CD4-positive, alpha-beta T cell (primary cell): ENCODE data around the gene ZNF256. TPM values are rescaled to one million over a fixed set of nuclear protein-coding genes. Genes with fewer than 3 reads are reported as not detected.
"Not testable (repeated sequence)": the region's sequence is repeated elsewhere in the genome, so short reads cannot be mapped to it uniquely, and the experiment has no call there.

Experiments
- ATAC-seq: fragments of 200-7000 bp; cut with Tn5 transposase; one replicate; pipeline ENCODE4 v1.10.0; 2022; ENCODE audit warnings: mild to moderate bottlenecking; ENCODE audit not compliant: poor library complexity
- CTCF ChIA-PET: fragments of 350-600 bp; sonication (Branson Sonifier 250); formaldehyde crosslinking; loops from one replicate; lab custom pipeline; 2021; ENCODE audit warnings: antibody characterized with exemption, inconsistent platforms; lab: Charles Lee
- POLR2A ChIA-PET: fragments of 350-600 bp; sonication (Branson Sonifier 250); formaldehyde crosslinking; loops from one replicate; lab custom pipeline; 2021; ENCODE audit warnings: antibody characterized with exemption, inconsistent platforms; lab: Charles Lee
- DNase-seq, 14 experiments: peaks; one replicate each; pipeline ENCODE4 v3.0.0-alpha.2; 2013 to 2020; ENCODE audit warnings: mixed read lengths in 2 of 14
- H3K27ac ChIP-seq, 2 donors: one replicate each; pipeline versions ENCODE4 v1.5.1 to v1.7.0; 2013; ENCODE audit warnings: low read length in 2 of 2, low read depth in 1 of 2, mild to moderate bottlenecking in 1 of 2
- H3K27me3 ChIP-seq, 2 experiments: 1 replicate in 1 of 2; 2 replicates in 1 of 2; pipeline versions ENCODE4 v1.6.1 to v1.7.0; 2013; ENCODE audit warnings: low read length in 2 of 2, control low read depth in 1 of 2, mild to moderate bottlenecking in 1 of 2, moderate library complexity in 1 of 2; ENCODE audit not compliant: insufficient read depth in 2 of 2, control insufficient read depth in 1 of 2
- H3K36me3 ChIP-seq: one replicate; pipeline ENCODE4 v1.6.1; 2013; ENCODE audit warnings: low read length, control low read depth; ENCODE audit not compliant: insufficient read depth
- H3K4me1 ChIP-seq: one replicate; pipeline ENCODE4 v1.6.1; 2013; ENCODE audit warnings: low read length, control low read depth; ENCODE audit not compliant: insufficient read depth
- H3K4me3 ChIP-seq: one replicate; pipeline ENCODE4 v1.5.1; 2013; ENCODE audit warnings: mild to moderate bottlenecking, low read length, moderate library complexity
- H3K9me3 ChIP-seq, 2 experiments: 1 replicate in 1 of 2; 2 replicates in 1 of 2; pipeline versions ENCODE4 v1.6.1 to v1.7.0; 2013; ENCODE audit warnings: low read length in 2 of 2, mild to moderate bottlenecking in 2 of 2, control low read depth in 1 of 2, moderate library complexity in 1 of 2; ENCODE audit not compliant: control insufficient read depth in 1 of 2, insufficient read depth in 1 of 2
- H3K27ac Mint-ChIP-seq: one replicate; pipeline ENCODE4 v1.8.0; 2020; ENCODE audit warnings: mixed read lengths
- H3K27me3 Mint-ChIP-seq: one replicate; pipeline ENCODE4 v1.8.0; 2021; ENCODE audit warnings: mixed read lengths
- H3K36me3 Mint-ChIP-seq: one replicate; pipeline ENCODE4 v1.8.0; 2021; ENCODE audit warnings: low read depth, mixed read lengths
- H3K4me1 Mint-ChIP-seq: one replicate; pipeline ENCODE4 v1.8.0; 2021; ENCODE audit warnings: low read depth, mixed read lengths
- H3K4me3 Mint-ChIP-seq: one replicate; pipeline ENCODE4 v1.8.0; 2020; ENCODE audit warnings: mild to moderate bottlenecking, mixed read lengths
- H3K9me3 Mint-ChIP-seq: one replicate; pipeline ENCODE4 v1.8.0; 2020; ENCODE audit warnings: mixed read lengths
- intact Hi-C, 2 experiments: fragments of 100-400 bp; cut with DNase I in 1 of 2; cut with micrococcal nuclease in 1 of 2; formaldehyde crosslinking; loops; one replicate each; pipeline versions ENCODE4 v1.15.1 to v1.9.0; 2023 to 2025; cut with DNase I, micrococcal nuclease
- total RNA-seq, 174 experiments: library from RNA in 2 of 174; stranded (reverse) in 2 of 174; gene quantifications; one replicate each; pipeline ENCODE4 v1.2.3 and lab custom pipeline; 2021 to 2026
- TF ChIP-seq, protein P1 (sequence below): fragments of 200-600 bp; IDR thresholded peaks from one replicate; pipeline ENCODE4 v1.8.0; 2022; ENCODE audit warnings: antibody characterized with exemption, mild to moderate bottlenecking

ZNF256 gene
- total RNA-seq, 2 experiments from 2014 or later = 15.2 TPM

- Mint-ChIP-seq H3K36me3 (peaks cover 93% of the 10 kb centered on the region), H3K4me3 (peak overlapping the region; percentile 94), H3K27me3 (no peaks in the 10 kb centered on the region), H3K9me3 (peaks cover 21% of the 10 kb centered on the region), H3K4me1 (peaks cover 11% of the 10 kb centered on the region), H3K27ac (no peak overlapping the region)
- TF ChIP-seq, protein P1, sequence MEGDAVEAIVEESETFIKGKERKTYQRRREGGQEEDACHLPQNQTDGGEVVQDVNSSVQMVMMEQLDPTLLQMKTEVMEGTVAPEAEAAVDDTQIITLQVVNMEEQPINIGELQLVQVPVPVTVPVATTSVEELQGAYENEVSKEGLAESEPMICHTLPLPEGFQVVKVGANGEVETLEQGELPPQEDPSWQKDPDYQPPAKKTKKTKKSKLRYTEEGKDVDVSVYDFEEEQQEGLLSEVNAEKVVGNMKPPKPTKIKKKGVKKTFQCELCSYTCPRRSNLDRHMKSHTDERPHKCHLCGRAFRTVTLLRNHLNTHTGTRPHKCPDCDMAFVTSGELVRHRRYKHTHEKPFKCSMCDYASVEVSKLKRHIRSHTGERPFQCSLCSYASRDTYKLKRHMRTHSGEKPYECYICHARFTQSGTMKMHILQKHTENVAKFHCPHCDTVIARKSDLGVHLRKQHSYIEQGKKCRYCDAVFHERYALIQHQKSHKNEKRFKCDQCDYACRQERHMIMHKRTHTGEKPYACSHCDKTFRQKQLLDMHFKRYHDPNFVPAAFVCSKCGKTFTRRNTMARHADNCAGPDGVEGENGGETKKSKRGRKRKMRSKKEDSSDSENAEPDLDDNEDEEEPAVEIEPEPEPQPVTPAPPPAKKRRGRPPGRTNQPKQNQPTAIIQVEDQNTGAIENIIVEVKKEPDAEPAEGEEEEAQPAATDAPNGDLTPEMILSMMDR = no peak
- ATAC-seq (no peak), DNase-seq (no peak)
- intact Hi-C loops = no loop called here
- Histone ChIP-seq H3K27ac (no peak overlapping the region), H3K36me3 (peaks cover under 1% of the 10 kb centered on the region), H3K9me3 (peaks cover 79 to 84% of the 10 kb centered on the region in 2 experiments), H3K4me3 (no peak overlapping the region), H3K4me1 (peaks cover 12% of the 10 kb centered on the region), H3K27me3 (peaks cover 0 to 2% of the 10 kb centered on the region in 2 experiments)
- POLR2A ChIA-PET = interaction anchor here (1.2 to 2.4 kb wide), 2 partner anchors 19 to 67 kb away, joined by 7 to 14 read pairs; partner anchors contain the start of genes ZNF417 and ZNF606
- CTCF ChIA-PET = no interaction called here
Measured at GRCh38 chr19:57935731-57936130, 11.8 kb downstream of the ZNF256 start.

DNA sequence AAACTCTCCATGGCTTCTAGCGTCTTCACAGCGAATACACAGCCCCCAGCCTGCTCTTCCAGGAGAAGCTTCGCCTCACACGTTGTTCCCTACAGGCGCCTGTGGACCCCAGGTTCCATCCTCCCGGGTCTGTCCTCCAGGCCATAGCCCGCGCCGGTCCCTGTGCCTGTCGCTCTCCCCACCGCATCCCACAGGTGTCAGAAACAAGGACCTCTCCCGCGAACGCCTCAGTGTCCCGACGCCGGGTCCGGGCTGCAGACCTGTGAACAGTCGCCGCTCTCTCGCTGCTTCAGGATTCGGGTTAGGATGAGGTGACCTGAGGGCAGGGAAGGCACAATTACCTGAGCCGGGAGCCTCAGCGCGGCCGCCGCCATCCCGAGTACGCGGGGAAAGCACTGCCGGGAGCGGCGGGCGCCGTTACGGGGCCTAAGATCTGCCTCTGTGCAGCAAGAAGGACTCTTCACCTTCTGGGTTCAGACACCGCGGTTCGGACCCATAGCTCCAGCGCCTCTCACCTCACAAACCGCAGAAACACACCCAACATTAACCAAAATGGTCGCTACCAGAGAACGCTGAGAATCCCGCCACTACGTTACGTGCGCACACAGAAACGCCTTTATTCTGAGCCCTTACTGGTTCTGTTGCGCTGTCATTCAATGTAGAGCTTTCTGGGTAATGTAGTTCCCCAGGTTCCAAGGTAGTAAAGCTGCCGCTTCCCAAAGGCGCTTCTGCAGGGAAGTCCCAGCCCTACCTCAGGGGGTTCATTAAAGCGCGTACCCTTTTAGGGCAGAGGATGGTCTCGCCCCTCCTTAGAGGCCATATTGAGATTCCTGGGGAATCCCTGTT lies 12.5 kb downstream of the ZNF256 start, which contains the start of gene ZNF418:
TSS of gene ZNF418 (minus strand) at position 583 of the 846 bp plus-strand sequence. CDS start 1,580 bp downstream, outside the sequence.
- peak within 1 kb of the TSS; percentile 94 for H3K4me3 Mint-ChIP-seq
- peak in 11 of 14 experiments; percentile 5 to 76 (median 28) for DNase-seq
- intact Hi-C loops = no loop called here
- CTCF ChIA-PET = no interaction called here
- POLR2A ChIA-PET = interaction anchor here (1.2 to 2.4 kb wide), 2 partner anchors 18 to 68 kb away, joined by 7 to 14 read pairs; partner anchors contain the start of genes ZNF417 and ZNF606
- H3K4me1 Mint-ChIP-seq = peaks cover 11% of the 10 kb centered on the region
- TF ChIP-seq, protein P1 = no peak
- H3K9me3 Mint-ChIP-seq = peaks cover 21% of the 10 kb centered on the region
- no peaks in the 10 kb centered on the region for H3K27me3 Mint-ChIP-seq
- H3K4me3 ChIP-seq = peak within 1 kb of the TSS; percentile 58
- H3K9me3 ChIP-seq = peaks cover 80 to 84% of the 10 kb centered on the region in 2 experiments
- H3K27me3 ChIP-seq = peaks cover 0 to 2% of the 10 kb centered on the region in 2 experiments
- H3K27ac ChIP-seq = peak within 1 kb of the TSS in 1 of 2 donors; percentile 50
- peaks cover 12% of the 10 kb centered on the region for H3K4me1 ChIP-seq
- peak; percentile 99 for ATAC-seq
- peaks cover 93% of the 10 kb centered on the region for H3K36me3 Mint-ChIP-seq
- no peaks in the 10 kb centered on the region for H3K36me3 ChIP-seq
- H3K27ac Mint-ChIP-seq = peak within 1 kb of the TSS; percentile 90

DNA sequence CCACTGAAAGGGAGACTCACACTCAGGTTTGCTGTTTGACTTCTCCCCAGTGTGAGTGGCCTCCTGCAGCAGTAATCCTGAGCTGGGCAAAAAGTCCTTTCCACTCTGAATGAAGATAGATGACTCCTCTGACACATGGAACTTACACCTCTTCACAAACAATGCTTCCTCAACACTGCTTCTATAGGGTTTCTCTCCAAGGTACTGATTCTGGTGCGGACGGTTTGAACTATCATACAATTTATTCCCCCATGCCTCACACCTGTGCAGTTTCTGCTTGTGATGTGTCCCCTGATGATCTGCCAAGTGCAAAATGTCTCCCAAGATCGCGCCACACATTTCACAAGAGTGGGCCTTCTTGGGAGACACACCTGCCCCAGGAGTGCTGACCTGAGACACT lies 19.9 kb downstream of the ZNF256 start:
- intact Hi-C loops = no loop called here
- ChIA-PET CTCF (no interaction called here), POLR2A (no interaction called here)
- H3K4me3 ChIP-seq = no peak overlapping the region
- no peak for ATAC-seq
- no peaks in the 10 kb centered on the region for H3K4me1 ChIP-seq
- no peaks in the 10 kb centered on the region for H3K27me3 ChIP-seq
- peaks cover 52 to 75% of the 10 kb centered on the region in 2 experiments for H3K9me3 ChIP-seq
- H3K27ac ChIP-seq = no peak overlapping the region
- H3K4me1 Mint-ChIP-seq = no peaks in the 10 kb centered on the region
- no peak overlapping the region for H3K4me3 Mint-ChIP-seq
- no peak overlapping the region for H3K27ac Mint-ChIP-seq
- TF ChIP-seq, protein P1 = no peak
- H3K9me3 Mint-ChIP-seq = peaks cover 8% of the 10 kb centered on the region
- H3K36me3 Mint-ChIP-seq = peaks cover 83% of the 10 kb centered on the region
- H3K27me3 Mint-ChIP-seq = no peaks in the 10 kb centered on the region
- no peaks in the 10 kb centered on the region for H3K36me3 ChIP-seq
- no peak for DNase-seq

DNA sequence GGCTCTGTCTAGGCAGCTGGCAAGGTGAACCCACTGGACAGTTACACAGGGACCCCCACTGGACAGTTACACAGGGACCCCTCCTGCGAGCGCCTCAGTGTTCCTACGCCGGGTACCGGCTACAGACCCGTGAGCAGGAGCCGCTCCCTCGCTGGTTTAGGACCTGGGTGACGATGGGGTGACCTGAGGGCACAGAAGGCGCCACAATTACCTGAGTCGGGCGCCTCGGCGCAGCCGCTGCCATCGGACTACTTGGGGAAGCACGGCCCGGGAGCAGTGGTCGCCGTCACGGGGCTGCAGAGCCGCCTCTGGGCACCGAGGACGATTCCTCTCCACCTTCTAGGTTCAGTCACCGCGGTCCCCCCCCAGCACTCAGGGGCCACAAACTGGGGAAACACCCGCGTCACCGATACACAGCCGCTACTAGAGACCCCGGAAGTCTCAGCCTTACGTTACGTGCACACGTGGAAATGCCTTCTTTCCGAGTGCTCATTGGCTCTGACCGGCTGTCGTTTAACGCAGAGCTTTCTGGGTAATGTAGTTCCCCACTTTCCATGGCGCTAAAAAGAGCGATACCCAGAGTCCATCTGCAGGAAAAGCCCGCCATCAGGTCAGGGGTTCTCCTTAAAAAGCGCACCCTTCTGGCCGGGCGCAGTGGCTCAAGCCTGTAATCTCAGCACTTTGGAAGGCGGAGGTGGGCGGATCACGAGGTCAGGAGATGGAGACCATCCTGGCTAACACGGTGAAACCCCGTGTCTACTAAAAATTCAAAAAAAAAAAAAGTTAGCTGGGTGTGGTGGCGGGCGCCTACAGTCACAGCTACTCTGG lies 31.1 kb downstream of the ZNF256 start, which contains the start of gene ZNF417:
TSS of gene ZNF417 (minus strand) at position 425 of the 828 bp plus-strand sequence. CDS start at position 244, 181 bp downstream.
- not testable (repeated sequence) for H3K27me3 ChIP-seq, H3K27me3 Mint-ChIP-seq
- H3K27ac Mint-ChIP-seq = peak within 1 kb of the TSS; percentile 92
- DNase-seq = peak; percentile 72 to 97 (median 80)
- intact Hi-C loops = loop anchor here (1.0 to 5.0 kb wide), 3 partner anchors 86 to 304 kb away; partner anchors contain the start of genes ZNF134 (in 1 of the 2), ZNF211 (in 1 of the 2) and ZNF606 (in 1 of the 2)
- H3K36me3 Mint-ChIP-seq = peaks cover 75% of the 10 kb centered on the region
- Histone ChIP-seq H3K36me3 (peaks cover 17% of the 10 kb centered on the region), H3K4me3 (peak within 1 kb of the TSS; percentile 70), H3K9me3 (peaks cover 18 to 32% of the 10 kb centered on the region in 2 experiments), H3K4me1 (peaks cover 14% of the 10 kb centered on the region), H3K27ac (peak within 1 kb of the TSS; percentile 78 to 81)
- ChIA-PET CTCF (interaction anchor here (0.6 to 1.3 kb wide), 4 partner anchors 32 to 1602 kb away, joined by 3 to 4 read pairs (median 3); partner anchors contain the start of gene ZSCAN5A), POLR2A (interaction anchor here (0.6 to 2.1 kb wide), 16 partner anchors 19 to 1246 kb away, joined by 3 to 16 read pairs (median 4); partner anchors contain the start of genes ZNF134, ZNF154, ZNF274 and ZNF329)
- peaks cover 20% of the 10 kb centered on the region for H3K9me3 Mint-ChIP-seq
- peak within 1 kb of the TSS; percentile 93 for H3K4me3 Mint-ChIP-seq
- peaks cover 39% of the 10 kb centered on the region for H3K4me1 Mint-ChIP-seq
- ATAC-seq = peak; percentile 98
